PC-3 (cell line): ENCODE data around the gene DLD.

Experiments
- CTCF ChIP-seq: fragments of 300-600 bp; sonication (generic); conservative IDR thresholded peaks from 2 replicates; pipeline ENCODE4 v1.5.1; 2017; ENCODE audit warnings: antibody characterized with exemption, low read depth, mild to moderate bottlenecking, low read length
- EZH2phosphoT487 ChIP-seq: fragments of 300-600 bp; sonication (generic); IDR thresholded peaks from 2 replicates; pipeline ENCODE4 v1.6.1; 2018; ENCODE audit warnings: mild to moderate bottlenecking, antibody characterized with exemption, low read length, borderline replicate concordance

GRCh38 chr7:107909445-107909844 is 18.5 kb downstream of the DLD start:
- TF ChIP-seq EZH2phosphoT487 (no peak), CTCF (no peak)
